Lung (tissue), 12 donors: ENCODE measurements around the gene DPH2. TPM values are rescaled to one million over a fixed set of nuclear protein-coding genes. Genes with fewer than 3 reads are reported as not detected.

Source experiments
- ATAC-seq: fragments of 200-7000 bp; cut with Tn5 transposase; one replicate; pipeline ENCODE4 v1.9.1; 2020; ENCODE audit warnings: moderate number of reproducible peaks; ENCODE audit not compliant: insufficient read depth, low FRiP score
- DNase-seq, 3 donors: peaks; one replicate each; pipeline ENCODE4 v3.0.0-alpha.2; 2013 to 2017
- H3K27ac ChIP-seq, 2 donors: one replicate each; pipeline ENCODE4 v1.5.1; 2013; ENCODE audit warnings: mild to moderate bottlenecking in 2 of 2, moderate library complexity in 2 of 2, control low read depth in 1 of 2, inconsistent platforms in 1 of 2, low read depth in 1 of 2, low read length in 1 of 2
- H3K27me3 ChIP-seq, 3 donors: one replicate each; pipeline ENCODE4 v1.5.1; 2013; ENCODE audit warnings: low read length in 2 of 3; ENCODE audit not compliant: control insufficient read depth in 3 of 3, insufficient read depth in 3 of 3
- H3K36me3 ChIP-seq, 4 donors: one replicate each; pipeline ENCODE4 v1.5.1; 2013; ENCODE audit warnings: low read length in 4 of 4, mild to moderate bottlenecking in 1 of 4, moderate library complexity in 1 of 4; ENCODE audit not compliant: control insufficient read depth in 4 of 4, insufficient read depth in 4 of 4
- H3K4me1 ChIP-seq, 5 donors: one replicate each; pipeline ENCODE4 v1.5.1; 2013; ENCODE audit warnings: low read length in 5 of 5, mild to moderate bottlenecking in 2 of 5, moderate library complexity in 1 of 5; ENCODE audit not compliant: control insufficient read depth in 5 of 5, insufficient read depth in 5 of 5
- H3K4me3 ChIP-seq: one replicate; pipeline ENCODE4 v1.5.1; 2013; ENCODE audit warnings: mild to moderate bottlenecking, control low read depth, moderate library complexity
- H3K9ac ChIP-seq, 2 donors: one replicate each; pipeline ENCODE4 v1.5.1; 2013; ENCODE audit warnings: low read length in 2 of 2, control low read depth in 1 of 2; ENCODE audit not compliant: insufficient read depth in 1 of 2
- H3K9me3 ChIP-seq, 4 donors: one replicate each; pipeline ENCODE4 v1.5.1; 2013; ENCODE audit warnings: low read length in 3 of 4, mild to moderate bottlenecking in 1 of 4, moderate library complexity in 1 of 4; ENCODE audit not compliant: control insufficient read depth in 4 of 4, insufficient read depth in 3 of 4
- CTCF ChIP-seq: IDR thresholded peaks from 2 replicates; pipeline ENCODE4 v1.5.1; 2012; ENCODE audit warnings: mild to moderate bottlenecking; ENCODE audit errors: control extremely low read depth, extremely low read depth
- WGBS, 2 donors: extraction: QIAGEN DNeasy Blood & Tissue Kit; methylation state at CpG; one replicate each; pipeline ENCODE4 v1.1.7; 2013; 5-methylcytosine and 5-hydroxymethylcytosine counted together
- polyA plus RNA-seq, 2 donors: library from polyadenylated mRNA; stranded (reverse); fragments of 200-250 nt; gene quantifications; one replicate each; pipeline ENCODE4 v1.2.1, GENCODE V29; 2013
- total RNA-seq, 2 donors: library from RNA; depleted of rRNA in 1 of 2; stranded (reverse); fragments of >200 nt in 1 of 2; gene quantifications; one replicate each; pipeline ENCODE4 v1.2.1, GENCODE V29; 2014 to 2021
- donor health status: control.
- donor health status: control.
- donor health status: Bipolar disorder and iron deficiency.
- donor health status: healthy.
- donor health status: DM: yes; HTN: yes; CAD: no.

Gene DPH2
- total and polyA plus RNA-seq, 4 donors = 11.6 to 28.5 (median 21.3) TPM

DNA sequence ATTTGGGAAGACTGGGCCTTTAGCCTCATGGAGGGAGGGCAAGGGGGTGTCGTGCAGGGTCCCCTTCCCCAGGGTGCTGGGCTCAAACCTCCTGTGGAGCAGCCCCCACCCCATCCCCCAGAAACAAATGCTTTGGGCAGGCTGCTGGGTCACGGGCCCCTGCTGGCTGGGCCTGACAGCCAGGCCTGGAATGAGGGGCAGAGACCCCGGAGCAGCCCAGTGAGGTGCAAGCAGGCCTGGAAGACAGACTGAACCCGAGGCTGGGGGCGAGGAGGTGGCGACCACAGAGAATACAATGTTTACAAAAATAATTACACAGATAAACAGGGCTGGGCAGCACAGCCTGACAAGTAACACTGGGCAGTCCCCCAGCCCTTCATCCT, 26.9 kb downstream of the DPH2 start:
- WGBS, 2 donors = 81 to 88% methylated on average over 6 of the region's 6 CpGs
- peaks cover 0 to 12% (median 6%) of the 10 kb centered on the region in 5 donors for H3K4me1 ChIP-seq
- no peak overlapping the region for H3K27ac ChIP-seq
- peaks cover 0 to 10% (median 3%) of the 10 kb centered on the region in 4 donors for H3K36me3 ChIP-seq
- no peak overlapping the region for H3K4me3 ChIP-seq
- no peak for TF ChIP-seq CTCF
- DNase-seq (no peak), ATAC-seq (no peak)
- H3K9me3 ChIP-seq = no peaks in the 10 kb centered on the region
- no peaks in the 10 kb centered on the region for H3K27me3 ChIP-seq
- no peak overlapping the region for H3K9ac ChIP-seq

DNA sequence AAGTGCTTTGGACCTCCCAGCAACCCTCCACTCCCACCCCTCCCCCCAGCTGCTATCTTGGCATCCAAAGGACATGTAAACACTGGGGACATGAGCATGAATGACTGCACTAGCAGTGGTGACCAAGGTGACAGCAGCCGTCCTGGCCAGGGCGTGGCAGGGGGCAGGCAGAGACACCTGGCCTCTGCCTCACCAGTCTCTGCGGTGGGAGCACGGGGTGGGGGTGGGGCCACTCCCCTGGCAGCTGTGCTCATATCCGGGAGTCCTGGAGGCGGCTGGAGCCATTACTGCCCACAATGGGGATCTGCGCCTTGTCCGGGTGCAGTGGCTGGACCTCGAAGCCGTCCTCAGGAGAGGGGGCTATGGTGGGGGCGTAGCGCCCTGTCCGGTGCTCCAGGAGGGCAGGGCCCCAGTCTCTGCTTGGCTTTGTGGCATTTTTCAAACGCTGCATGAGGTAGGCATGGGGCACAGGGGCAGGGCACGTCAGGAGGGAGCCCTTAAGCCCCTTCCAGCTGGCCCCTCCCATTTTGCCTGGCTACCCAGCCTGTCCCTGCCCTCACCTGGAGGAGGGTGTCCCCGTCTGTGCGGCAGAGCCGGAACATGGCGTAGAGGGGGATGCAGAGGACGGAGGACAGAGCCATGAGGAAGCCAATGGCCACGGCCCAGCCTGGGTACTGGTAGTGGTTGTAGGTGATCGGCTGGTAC, 27.6 kb downstream of the DPH2 start:
- ATAC-seq = no peak
- no peak overlapping the region for H3K9ac ChIP-seq
- WGBS, 2 donors = 81 to 90% methylated on average over 21 to 22 of the region's 22 CpGs

DNA sequence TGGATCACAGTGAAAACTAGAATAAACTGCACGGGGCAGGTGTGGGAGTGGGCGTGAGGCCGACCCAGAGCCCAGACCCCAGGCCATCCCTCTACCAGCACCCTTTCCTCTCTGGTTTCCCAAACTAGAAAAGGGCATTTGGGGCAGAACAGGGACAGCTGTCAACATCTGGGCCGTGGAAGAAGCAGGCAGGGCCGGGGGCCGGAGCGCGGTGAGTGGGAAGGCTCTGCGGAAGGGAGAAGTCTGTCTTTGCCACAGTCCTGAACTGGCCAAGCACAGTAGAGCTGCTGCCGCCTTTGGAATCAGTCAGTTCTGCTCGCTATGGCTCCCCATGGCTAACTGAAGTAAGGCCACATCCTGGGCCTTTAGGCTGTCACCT, 28.2 kb downstream of the DPH2 start:
- Histone ChIP-seq H3K27ac (no peak overlapping the region), H3K4me3 (no peak overlapping the region), H3K9me3 (no peaks in the 10 kb centered on the region), H3K27me3 (no peaks in the 10 kb centered on the region), H3K36me3 (peaks cover 0 to 10% (median 4%) of the 10 kb centered on the region in 4 donors), H3K4me1 (peaks cover 0 to 12% (median 0%) of the 10 kb centered on the region in 5 donors), H3K9ac (no peak overlapping the region)
- WGBS, 2 donors = 87 to 93% methylated on average over 11 of the region's 11 CpGs
- no peak for DNase-seq
- ATAC-seq = no peak
- no peak for TF ChIP-seq CTCF

More for the DNA sequence above, 27.6 kb downstream of the DPH2 start:
- no peak overlapping the region for H3K4me3 ChIP-seq
- peaks cover 0 to 10% (median 3%) of the 10 kb centered on the region in 4 donors for H3K36me3 ChIP-seq
- H3K4me1 ChIP-seq = peaks cover 0 to 12% (median 3%) of the 10 kb centered on the region in 5 donors
- no peaks in the 10 kb centered on the region for H3K9me3 ChIP-seq
- DNase-seq = no peak
- no peaks in the 10 kb centered on the region for H3K27me3 ChIP-seq
- H3K27ac ChIP-seq = no peak overlapping the region
- TF ChIP-seq CTCF = no peak
